ENCODE results near the gene EXOC4.

EXOC4 gene

GRCh38 chr7:133805426-133805825 lies 552.5 kb downstream of the EXOC4 start:
- DNase-seq: no peak

DNA sequence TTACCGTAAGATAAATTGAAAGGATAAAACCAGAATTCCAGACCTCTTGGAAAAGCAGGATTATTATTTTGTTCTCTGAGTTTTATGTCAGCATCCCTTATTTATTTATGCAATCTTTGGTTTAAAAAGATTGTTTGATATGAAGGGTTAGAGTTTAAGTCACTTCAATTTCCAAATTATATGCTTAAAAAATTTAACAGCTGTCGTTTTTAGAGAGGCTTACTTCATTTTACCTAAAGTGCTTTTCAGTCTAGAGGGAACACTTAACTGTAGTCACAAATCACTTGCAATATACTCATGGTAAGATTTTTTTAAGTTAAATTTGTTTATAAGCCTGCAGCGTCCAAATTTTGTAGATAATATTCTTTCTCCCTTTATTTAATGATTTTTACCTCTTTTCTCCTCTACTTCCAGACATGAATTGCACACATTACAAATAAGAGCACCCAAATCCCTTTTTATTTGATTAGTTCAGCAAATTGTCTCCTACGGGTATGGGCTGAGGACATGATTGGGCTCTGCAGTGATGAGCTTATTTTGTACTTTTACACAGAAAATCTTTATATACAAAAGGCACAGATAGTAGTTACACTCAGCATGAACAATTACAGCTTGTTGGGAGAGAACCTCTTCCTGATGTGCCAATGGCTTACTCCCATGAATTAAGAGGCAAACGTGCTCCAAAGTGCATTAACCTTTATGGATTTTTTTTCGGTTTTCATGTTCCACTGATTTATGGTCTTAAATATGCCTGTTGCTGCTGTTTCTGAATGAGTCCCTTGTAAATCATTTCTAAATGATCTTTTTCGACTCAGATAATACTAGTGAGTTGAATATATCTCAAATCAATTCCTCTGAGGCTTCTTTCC lies 555.0 kb downstream of the EXOC4 start:
- DNase-seq: no peak

- no peak for DNase-seq
These were observed 555.6 kb downstream of the EXOC4 start for GRCh38 chr7:133808493-133808866.

DNA sequence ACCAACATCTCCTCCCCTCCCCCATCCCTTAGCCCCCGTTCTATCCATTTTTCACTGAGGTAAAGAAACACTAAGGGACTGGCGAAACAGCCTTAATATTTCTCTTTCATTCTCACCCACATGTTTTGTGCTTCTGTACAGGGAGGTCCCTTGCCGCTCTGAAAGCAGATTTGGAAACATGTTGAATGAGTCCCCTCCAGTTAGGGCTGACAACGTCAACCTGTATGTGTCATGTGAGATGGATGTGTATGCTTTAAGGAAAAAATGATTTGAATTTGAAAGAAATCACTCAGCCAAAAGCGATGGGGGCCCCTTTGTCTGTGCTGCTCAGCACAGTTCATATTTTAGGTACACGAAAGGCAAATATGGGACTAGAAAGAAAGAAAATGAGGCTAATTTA lies 560.0 kb downstream of the EXOC4 start:
- no peak for DNase-seq

DNA sequence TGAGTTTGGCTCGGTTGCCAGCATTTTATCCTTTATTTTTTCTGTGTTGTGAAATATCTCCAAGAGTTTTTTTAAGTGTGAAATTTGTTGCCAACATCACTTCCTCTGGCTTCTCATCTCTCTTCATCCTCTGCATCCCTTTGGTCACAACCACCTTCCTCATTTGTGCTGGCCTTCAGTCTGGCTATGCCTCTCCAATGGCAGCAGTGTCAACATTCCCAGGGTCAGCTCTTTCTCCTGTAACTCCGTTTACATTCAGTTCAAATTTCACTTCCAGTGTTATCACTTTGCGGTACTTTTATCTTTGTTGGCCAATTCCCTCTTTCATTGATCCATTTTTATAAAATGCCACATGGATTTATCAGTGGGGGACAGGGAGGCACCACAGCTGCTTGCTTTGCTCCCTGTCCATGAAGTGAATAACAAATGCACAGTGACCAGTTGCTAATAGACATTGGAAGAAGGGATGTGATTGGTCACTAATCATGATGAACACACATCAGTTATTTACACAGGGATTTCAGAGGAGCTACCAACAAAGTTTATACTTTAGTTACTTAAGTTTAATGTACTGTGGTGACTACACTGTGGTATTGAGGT lies 562.8 kb downstream of the EXOC4 start:
- no peak for DNase-seq

DNA sequence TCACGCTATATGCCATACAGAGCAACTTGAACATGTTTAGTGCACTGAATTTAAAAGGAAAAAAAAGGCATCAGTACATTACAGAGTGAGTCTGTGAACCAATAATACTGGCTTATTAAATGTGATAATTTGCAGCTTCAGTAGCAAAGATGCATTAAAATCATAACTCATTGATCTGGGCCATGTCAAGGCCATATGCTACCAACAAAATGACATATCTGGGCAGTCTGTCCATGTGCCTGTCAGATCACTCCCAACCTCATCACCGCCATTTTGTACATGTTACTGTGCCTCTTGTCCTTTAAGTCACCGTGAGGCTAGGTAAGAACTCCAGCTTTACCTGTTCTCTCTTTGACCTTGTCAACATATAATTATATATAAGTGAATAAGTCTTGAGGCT lies 566.8 kb downstream of the EXOC4 start:
- no peak for DNase-seq

DNA sequence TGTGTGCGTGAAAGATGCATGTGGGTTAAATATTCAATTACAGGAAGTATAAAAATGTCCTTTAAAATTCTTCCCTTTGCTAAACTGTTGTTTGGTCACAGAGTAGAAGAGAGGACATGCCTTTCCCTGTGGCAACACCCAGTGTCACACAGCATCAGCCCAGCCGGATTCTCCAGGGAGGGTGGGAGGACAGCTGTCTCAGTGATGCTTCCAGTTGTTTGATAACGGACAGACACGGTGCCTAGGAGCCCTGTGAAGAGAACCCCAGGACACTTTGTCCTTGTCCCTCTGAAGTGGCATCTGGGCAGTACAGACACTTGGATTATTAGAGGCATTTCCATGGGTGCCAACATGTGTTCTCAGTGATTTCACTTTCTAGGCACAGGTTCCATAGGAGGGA lies 567.7 kb downstream of the EXOC4 start:
- DNase-seq: no peak

DNA sequence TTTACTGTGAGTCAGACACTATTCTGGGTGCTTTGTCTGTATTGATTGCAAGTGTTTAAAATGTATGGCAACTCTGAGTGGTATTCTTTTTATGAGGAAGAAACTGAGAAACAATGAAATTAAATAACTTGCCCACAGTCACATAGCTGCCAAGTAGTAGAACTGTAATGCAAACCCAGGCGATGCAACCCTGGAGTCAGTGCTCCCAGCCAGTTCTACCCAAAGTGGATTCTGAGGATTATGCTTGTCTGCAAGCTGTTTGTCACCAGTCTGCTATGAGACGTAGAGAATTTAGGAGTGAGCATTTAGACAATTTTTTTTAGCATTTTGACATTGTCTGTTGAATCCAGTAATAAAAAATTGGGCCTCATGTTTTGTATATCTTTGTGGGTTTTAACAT lies 568.3 kb downstream of the EXOC4 start:
- no peak for DNase-seq

DNA sequence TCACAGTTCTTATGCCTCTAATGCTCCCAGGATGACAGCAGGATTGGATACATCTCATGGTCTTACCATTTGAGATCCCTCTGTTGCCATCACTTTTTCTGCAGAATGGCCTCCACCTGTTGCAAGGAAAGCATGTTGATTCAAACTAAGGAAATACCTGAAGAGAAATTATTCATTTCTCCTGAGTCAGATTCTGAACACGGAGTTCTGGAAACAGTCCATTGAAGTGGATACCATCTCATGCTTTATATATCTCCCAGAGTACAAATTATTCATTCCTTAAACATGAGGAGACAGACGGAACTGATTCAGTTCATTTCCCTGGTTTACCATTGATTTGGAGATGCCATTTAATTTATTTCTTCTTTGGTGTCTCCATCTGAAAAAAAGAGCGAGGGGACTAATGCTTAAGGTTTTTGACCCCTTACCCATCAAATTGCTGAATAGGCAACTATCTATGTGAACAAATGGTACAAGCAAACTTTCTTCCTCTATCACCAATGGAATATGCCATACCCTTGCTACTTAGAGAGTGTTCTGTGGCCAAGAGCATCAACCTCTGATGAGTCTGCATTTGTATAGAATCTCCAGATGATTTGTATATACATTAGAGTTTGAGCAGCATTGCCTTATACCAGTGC lies 569.2 kb downstream of the EXOC4 start:
- no peak for DNase-seq

DNA sequence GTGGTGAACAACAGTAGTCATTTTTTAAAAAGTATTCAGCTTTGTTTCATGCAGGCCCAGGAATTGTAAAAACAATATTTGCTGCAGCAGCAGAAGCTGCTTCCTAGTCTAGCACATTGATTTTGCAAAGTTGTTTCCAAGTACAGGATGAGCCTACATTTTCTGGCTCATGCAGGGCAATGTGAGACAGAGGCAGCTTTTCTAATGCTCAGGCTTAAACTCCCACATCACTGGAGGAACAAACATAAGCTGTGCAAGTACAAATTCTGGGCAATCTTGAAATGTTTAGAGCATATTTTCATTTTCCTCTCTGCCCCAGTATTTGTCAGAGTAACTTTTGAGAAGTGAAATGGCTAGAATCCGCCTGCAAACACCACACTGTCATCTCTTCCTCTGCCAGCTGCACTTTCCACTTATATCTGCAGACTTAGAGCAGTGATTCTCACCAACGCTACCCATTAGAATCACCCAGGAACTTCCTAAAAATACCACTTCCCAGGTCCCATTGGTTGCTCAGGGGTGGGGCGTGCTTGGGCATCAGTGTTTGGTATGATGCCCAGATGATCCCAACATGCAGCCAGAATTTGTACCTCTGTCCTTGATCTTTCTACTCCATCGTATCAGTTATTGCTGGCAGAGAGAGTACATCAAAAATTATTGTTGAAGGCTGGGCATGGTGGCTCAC lies 570.1 kb downstream of the EXOC4 start:
- DNase-seq: no peak

GRCh38 chr7:133824132-133824531 lies 571.3 kb downstream of the EXOC4 start:
- no peak for DNase-seq

DNA sequence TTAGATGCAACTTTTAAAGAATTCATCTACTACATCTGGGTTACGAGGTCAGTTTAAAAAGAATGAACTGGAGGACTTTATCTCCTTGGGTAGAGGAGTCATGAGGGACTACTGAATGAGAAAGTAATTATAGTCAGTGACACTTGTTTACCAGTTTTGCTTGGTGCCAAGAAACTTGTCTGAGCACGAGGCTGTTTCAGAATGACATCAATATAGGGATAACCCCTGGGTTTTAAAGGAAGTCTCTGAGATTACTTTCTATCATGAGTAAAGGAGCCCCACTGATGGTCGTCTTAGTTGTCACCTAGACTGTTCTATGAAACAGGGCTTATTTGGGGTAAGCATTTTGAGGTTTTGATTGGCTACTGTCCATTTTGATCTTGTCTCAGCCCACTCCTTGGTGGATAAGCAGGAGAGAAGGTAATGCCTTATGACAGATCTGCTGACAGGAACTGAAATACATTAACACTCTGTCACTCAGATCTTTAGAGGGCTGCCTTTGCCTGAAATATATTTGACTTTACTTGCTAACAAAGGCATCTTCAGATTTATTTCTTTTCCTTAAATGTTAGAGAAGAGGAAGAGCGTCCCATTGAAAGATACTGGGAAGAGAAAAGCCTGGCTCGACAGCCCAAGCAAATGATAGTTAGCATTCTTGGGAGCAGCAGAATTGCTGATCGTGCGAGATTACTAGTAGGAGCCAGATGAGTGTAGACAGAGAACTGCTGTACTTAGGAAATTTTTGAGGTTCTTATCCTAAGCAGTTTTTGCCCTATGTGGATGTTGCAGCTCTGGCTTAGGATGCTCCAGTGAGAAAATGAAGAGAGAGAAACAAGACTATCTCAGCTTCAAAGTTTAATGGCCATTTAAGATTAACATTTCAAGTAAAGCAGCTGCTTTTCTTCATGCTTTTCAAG lies 575.1 kb downstream of the EXOC4 start:
- DNase-seq: no peak

- DNase-seq: no peak
These were observed 576.0 kb downstream of the EXOC4 start for GRCh38 chr7:133828906-133829305.

DNA sequence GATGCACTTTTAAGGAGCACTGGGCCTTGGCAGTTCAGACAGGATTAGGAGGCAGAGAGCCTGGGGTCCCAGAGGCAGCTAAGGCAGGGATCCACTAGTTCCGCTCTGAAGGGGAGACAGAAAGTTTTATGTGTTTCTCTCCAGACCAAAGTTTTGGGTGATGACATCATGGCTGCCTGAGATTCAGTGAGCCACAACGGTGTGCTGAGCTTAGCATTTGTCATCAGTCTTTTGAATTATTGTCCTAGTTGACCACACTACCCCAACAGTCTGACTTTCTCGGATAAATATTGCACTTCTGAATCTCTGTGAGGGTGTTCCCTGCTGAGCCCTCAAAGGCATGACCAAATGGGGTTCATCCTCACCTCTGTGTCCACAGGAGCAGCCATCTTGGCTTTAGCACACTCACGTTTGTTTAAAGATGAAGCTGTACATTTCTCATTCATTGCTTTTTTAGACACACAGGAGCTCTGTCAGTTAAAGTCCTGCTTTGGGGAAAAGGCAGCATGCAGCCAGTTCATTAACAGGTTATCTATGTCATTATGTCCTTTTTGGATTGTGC lies 576.5 kb downstream of the EXOC4 start:
- no peak for DNase-seq

DNA sequence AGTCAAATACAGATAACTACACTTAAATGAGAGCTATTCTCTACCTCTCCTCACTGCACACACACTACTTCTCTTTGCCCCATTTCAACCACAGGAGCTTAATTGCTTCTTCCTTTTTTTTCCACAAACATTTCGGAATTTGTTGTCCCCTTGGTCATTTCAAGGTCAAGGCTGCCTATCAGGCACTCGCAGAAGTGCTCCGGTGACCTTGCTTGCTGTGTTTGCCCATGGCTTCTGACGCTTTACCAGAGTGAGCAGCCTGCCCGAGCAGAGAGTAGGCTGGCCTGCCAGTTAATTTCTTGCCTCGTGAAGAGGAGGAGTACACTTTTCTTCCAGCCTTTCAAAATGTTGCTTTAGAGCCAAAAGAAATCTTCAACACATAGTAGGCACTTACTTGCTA lies 577.2 kb downstream of the EXOC4 start:
- no peak for DNase-seq

- DNase-seq: no peak
These were observed 583.8 kb downstream of the EXOC4 start for GRCh38 chr7:133836666-133837065.

- DNase-seq: no peak
These were observed 584.3 kb downstream of the EXOC4 start for GRCh38 chr7:133837224-133837623.

DNA sequence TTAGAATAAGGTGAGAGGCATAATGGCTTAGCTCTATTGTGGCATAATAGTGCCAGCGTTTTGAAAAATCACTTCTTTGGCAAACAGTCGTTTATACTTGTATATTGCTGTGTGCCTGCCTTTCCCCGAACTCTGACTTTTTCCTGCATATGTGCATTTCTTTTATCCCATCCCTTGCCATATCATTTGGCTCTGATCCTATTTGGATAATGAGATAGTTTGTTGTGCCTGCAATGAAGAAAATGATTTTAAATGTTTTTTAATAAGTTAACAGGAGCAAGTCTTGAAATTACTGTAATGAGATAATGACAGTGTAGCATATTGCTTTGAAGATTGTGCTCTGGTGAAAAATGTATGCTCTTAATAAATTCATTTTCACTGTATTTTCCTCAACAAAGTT lies 586.2 kb downstream of the EXOC4 start:
- no peak for DNase-seq

- DNase-seq: no peak
These were observed 590.5 kb downstream of the EXOC4 start for GRCh38 chr7:133843341-133843740.

GRCh38 chr7:133845005-133845404 lies 592.1 kb downstream of the EXOC4 start:
- DNase-seq: no peak

- DNase-seq: no peak
These were observed 593.5 kb downstream of the EXOC4 start for GRCh38 chr7:133846203-133846945.

All from CD4-positive, alpha-beta T cell treated with Interleukin-21 for 1 hour (primary cell).